Fibroblast of lung (primary cell): ENCODE data around the gene NRIP3. TPM values are rescaled to one million over a fixed set of nuclear protein-coding genes. Genes with fewer than 3 reads are reported as not detected.

Source experiments
- DNase-seq, 2 donors: peaks; one replicate each; pipeline versions ENCODE4 v3.0.0 to v3.0.0-alpha.2; 2010; ENCODE audit warnings: low read depth in 2 of 2
- H2AFZ ChIP-seq: 2 replicates; pipeline ENCODE4 v1.5.1; 2012; ENCODE audit warnings: low read length, control low read depth, inconsistent platforms
- H3K27ac ChIP-seq: 2 replicates; pipeline ENCODE4 v1.5.1; 2011; ENCODE audit warnings: low read length, control low read depth; ENCODE audit not compliant: insufficient read depth
- H3K27me3 ChIP-seq: 2 replicates; pipeline ENCODE4 v1.5.1; 2011; ENCODE audit warnings: mild to moderate bottlenecking, low read length; ENCODE audit not compliant: control insufficient read depth, insufficient read depth
- H3K36me3 ChIP-seq: 2 replicates; pipeline ENCODE4 v1.5.1; 2011; ENCODE audit warnings: low read length; ENCODE audit not compliant: control insufficient read depth, insufficient read depth
- H3K4me1 ChIP-seq: 2 replicates; pipeline ENCODE4 v1.5.1; 2011; ENCODE audit warnings: low read length; ENCODE audit not compliant: control insufficient read depth, insufficient read depth; ENCODE audit errors: extremely low read depth
- H3K4me2 ChIP-seq: 2 replicates; pipeline ENCODE4 v1.5.1; 2011; ENCODE audit warnings: low read length, control low read depth; ENCODE audit not compliant: insufficient read depth; ENCODE audit errors: extremely low read depth
- H3K4me3 ChIP-seq, 4 experiments: fragments of 200-600 bp in 1 of 4; sonication (generic) in 1 of 4; replicated peaks in 1 of 4; 2 replicates each; pipeline ENCODE4 v1.5.1; 2011 to 2016; ENCODE audit warnings: low read length in 4 of 4, low read depth in 3 of 4, mild to moderate bottlenecking in 3 of 4, control low read depth in 2 of 4, inconsistent platforms in 1 of 4, mixed read lengths in 1 of 4; ENCODE audit not compliant: insufficient read depth in 1 of 4; ENCODE audit errors: control extremely low read depth in 1 of 4
- H3K79me2 ChIP-seq: 2 replicates; pipeline ENCODE4 v1.5.1; 2012; ENCODE audit warnings: mild to moderate bottlenecking, low read length, inconsistent platforms; ENCODE audit not compliant: control insufficient read depth, insufficient read depth
- H3K9ac ChIP-seq: 2 replicates; pipeline ENCODE4 v1.5.1; 2011; ENCODE audit warnings: mild to moderate bottlenecking, low read length, control low read depth; ENCODE audit not compliant: insufficient read depth
- H3K9me3 ChIP-seq: 2 replicates; pipeline ENCODE4 v1.5.1; 2012; ENCODE audit warnings: low read depth, low read length; ENCODE audit not compliant: control insufficient read depth, insufficient read depth
- H4K20me1 ChIP-seq: 2 replicates; pipeline ENCODE4 v1.5.1; 2011; ENCODE audit warnings: low read length; ENCODE audit not compliant: control insufficient read depth, insufficient read depth; ENCODE audit errors: extremely low read depth
- CTCF ChIP-seq, 2 donors: IDR thresholded peaks in 1 of 2; conservative IDR thresholded peaks in 1 of 2; 1 replicate in 1 of 2; 2 replicates in 1 of 2; pipeline ENCODE4 v1.5.1; 2011 to 2012; ENCODE audit warnings: low read length in 2 of 2, control low read depth in 1 of 2, inconsistent platforms in 1 of 2, low read depth in 1 of 2, mild to moderate bottlenecking in 1 of 2
- EZH2 ChIP-seq: IDR thresholded peaks from 2 replicates; pipeline ENCODE4 v1.5.1; 2012; ENCODE audit warnings: low read length, control low read depth, mild to moderate bottlenecking; ENCODE audit errors: missing control alignments
- polyA plus RNA-seq, 2 donors: library from polyadenylated mRNA; depleted of rRNA in 1 of 2; stranded (reverse) in 1 of 2; unstranded in 1 of 2; fragments of >200 nt; gene quantifications; 2 replicates each; pipeline ENCODE4 v1.2.1, GENCODE V29; 2011 to 2012; ENCODE audit warnings: missing spikeins in 1 of 2
- total RNA-seq: library from RNA; depleted of rRNA; stranded (reverse); fragments of >200 nt; gene quantifications from 2 replicates; pipeline ENCODE4 v1.2.1, GENCODE V29; 2014

The NRIP3 gene
- total and polyA plus RNA-seq, 2 donors (not counting 1 experiment from before 2014, with no cell fraction given), result 8.8 to 11.7 TPM

GRCh38 chr11:9037046-9037780, 33.4 kb upstream of the NRIP3 start:
- no peak overlapping the region for H3K27ac ChIP-seq
- TF ChIP-seq EZH2 (no peak), CTCF (conservative IDR thresholded peaks at IDR 0.05 in 1 of 2, IDR thresholded peaks at IDR 0.05 in 1 of 2; ENCODE audit: low read depth in 1 of 2, low read length in 2 of 2) (no peak)
- H3K4me3 ChIP-seq, result no peak overlapping the region
- H3K4me1 ChIP-seq, result no peaks in the 10 kb centered on the region
- H3K79me2 ChIP-seq, result no peaks in the 10 kb centered on the region
- peaks cover 2% of the 10 kb centered on the region for H3K27me3 ChIP-seq
- H2AFZ ChIP-seq, result no peak overlapping the region
- H4K20me1 ChIP-seq, result no peaks in the 10 kb centered on the region
- H3K9ac ChIP-seq, result no peak overlapping the region
- no peak overlapping the region for H3K4me2 ChIP-seq
- H3K9me3 ChIP-seq, result no peaks in the 10 kb centered on the region
- DNase-seq, result no peak
- H3K36me3 ChIP-seq, result no peaks in the 10 kb centered on the region

- H2AFZ ChIP-seq, result no peak overlapping the region
- no peak for DNase-seq
- H3K4me1 ChIP-seq, result no peaks in the 10 kb centered on the region
- H3K27me3 ChIP-seq, result no peaks in the 10 kb centered on the region
- H3K27ac ChIP-seq, result no peak overlapping the region
- H4K20me1 ChIP-seq, result no peaks in the 10 kb centered on the region
- no peaks in the 10 kb centered on the region for H3K36me3 ChIP-seq
- TF ChIP-seq CTCF (conservative IDR thresholded peaks at IDR 0.05 in 1 of 2, IDR thresholded peaks at IDR 0.05 in 1 of 2; ENCODE audit: low read depth in 1 of 2, low read length in 2 of 2) (no peak), EZH2 (no peak)
- no peak overlapping the region for H3K4me2 ChIP-seq
- no peaks in the 10 kb centered on the region for H3K79me2 ChIP-seq
- H3K9ac ChIP-seq, result no peak overlapping the region
- H3K9me3 ChIP-seq, result no peaks in the 10 kb centered on the region
- H3K4me3 ChIP-seq, result no peak overlapping the region
Observed at GRCh38 chr11:9030601-9031000, 26.8 kb upstream of the NRIP3 start.

DNA sequence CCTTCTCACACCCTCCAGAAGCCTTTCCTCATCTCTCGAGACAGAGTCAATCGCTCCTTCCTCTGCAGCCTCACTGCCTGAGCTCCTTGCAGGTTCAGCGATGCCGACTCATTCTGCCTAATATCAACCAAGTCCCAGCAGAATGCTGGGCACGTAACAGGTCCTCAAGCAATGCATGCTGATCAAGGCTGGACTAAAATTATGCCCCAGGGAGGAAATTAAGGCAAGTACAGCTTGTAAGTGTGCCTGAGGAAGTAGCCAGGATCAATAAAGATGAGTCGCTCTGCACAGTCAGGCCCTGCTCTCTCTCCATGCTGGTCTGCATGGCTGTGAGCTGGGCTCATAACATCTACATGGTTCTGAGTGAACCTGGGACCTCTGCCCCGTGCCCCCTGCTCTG, 25.6 kb upstream of the NRIP3 start:
- Histone ChIP-seq H3K79me2 (no peaks in the 10 kb centered on the region), H3K4me3 (no peak overlapping the region), H3K27ac (no peak overlapping the region), H3K36me3 (no peaks in the 10 kb centered on the region), H3K4me2 (no peak overlapping the region), H3K9ac (no peak overlapping the region), H2AFZ (no peak overlapping the region), H4K20me1 (no peaks in the 10 kb centered on the region), H3K9me3 (no peaks in the 10 kb centered on the region), H3K27me3 (no peaks in the 10 kb centered on the region), H3K4me1 (no peaks in the 10 kb centered on the region)
- DNase-seq, result no peak
- TF ChIP-seq CTCF (conservative IDR thresholded peaks at IDR 0.05 in 1 of 2, IDR thresholded peaks at IDR 0.05 in 1 of 2; ENCODE audit: low read depth in 1 of 2, low read length in 2 of 2) (no peak), EZH2 (no peak)
